SW 1271 (cell line): ENCODE results near the gene PKD1L1.
A peak's percentile ranks its signal among the peaks of the same experiment; 100 is the strongest.
"Not testable (repeated sequence)": the region's sequence is repeated elsewhere in the genome, so short reads cannot be mapped to it uniquely, and the experiment has no call there.

Experiments
- DNase-seq, 2 experiments: peaks; one replicate each; lab custom pipeline; 2025; lab: John Stamatoyannopoulos, UW

Gene PKD1L1

GRCh38 chr7:47962262-47962661 is 14.0 kb upstream of the PKD1L1 start:
- no peak for DNase-seq

GRCh38 chr7:47957156-47957555 is 8.9 kb upstream of the PKD1L1 start:
- DNase-seq, result no peak

- no peak for DNase-seq
Observed at GRCh38 chr7:47956220-47956619, 8.0 kb upstream of the PKD1L1 start.

- DNase-seq, result no peak
Observed at GRCh38 chr7:47954231-47954911, 6.1 kb upstream of the PKD1L1 start.

GRCh38 chr7:47953822-47954221 is 5.6 kb upstream of the PKD1L1 start:
- DNase-seq, result no peak

- DNase-seq, result no peak
Observed at GRCh38 chr7:47952224-47952623, 4.0 kb upstream of the PKD1L1 start.

- no peak for DNase-seq
Observed at GRCh38 chr7:47951374-47951773, 3.1 kb upstream of the PKD1L1 start.

GRCh38 chr7:47950714-47951113 is 2.4 kb upstream of the PKD1L1 start:
- no peak for DNase-seq

GRCh38 chr7:47949703-47950102 is 1.4 kb upstream of the PKD1L1 start:
- DNase-seq, result no peak

GRCh38 chr7:47947355-47947749 is 914 bp downstream of the PKD1L1 start:
- no peak for DNase-seq

- DNase-seq, result no peak
Observed at GRCh38 chr7:47946581-47947354, 1.5 kb downstream of the PKD1L1 start.

- peak in 1 of 2 experiments; percentile 62 for DNase-seq
Observed at GRCh38 chr7:47945261-47946015, 2.8 kb downstream of the PKD1L1 start.

GRCh38 chr7:47944536-47945260 is 3.6 kb downstream of the PKD1L1 start:
- no peak for DNase-seq

- no peak for DNase-seq
Observed at GRCh38 chr7:47943676-47944474, 4.4 kb downstream of the PKD1L1 start.

GRCh38 chr7:47942651-47943050 is 5.6 kb downstream of the PKD1L1 start:
- not testable (repeated sequence) for DNase-seq

- DNase-seq, result no peak
Observed at GRCh38 chr7:47942132-47942531, 6.1 kb downstream of the PKD1L1 start.

- DNase-seq, result peak in 1 of 2 experiments; percentile 72
Observed at GRCh38 chr7:47941136-47941844, 7.0 kb downstream of the PKD1L1 start.

- no peak for DNase-seq
Observed at GRCh38 chr7:47940088-47941013, 7.9 kb downstream of the PKD1L1 start.

GRCh38 chr7:47939425-47940036 is 8.7 kb downstream of the PKD1L1 start:
- no peak for DNase-seq
